ENCODE measurements around the gene ATF7IP.
A peak's percentile ranks its signal among the peaks of the same experiment; 100 is the strongest.
"Not testable (repeated sequence)": the region's sequence is repeated elsewhere in the genome, so short reads cannot be mapped to it uniquely, and the experiment has no call there.

Gene ATF7IP

GRCh38 chr12:14365294-14366208 is at the start of gene ATF7IP:
TSS of gene ATF7IP (plus strand) at chr12:14365682. CDS start at chr12:14423916, 58,234 bp downstream.
- peak; percentile 88 to 90 for DNase-seq

DNA sequence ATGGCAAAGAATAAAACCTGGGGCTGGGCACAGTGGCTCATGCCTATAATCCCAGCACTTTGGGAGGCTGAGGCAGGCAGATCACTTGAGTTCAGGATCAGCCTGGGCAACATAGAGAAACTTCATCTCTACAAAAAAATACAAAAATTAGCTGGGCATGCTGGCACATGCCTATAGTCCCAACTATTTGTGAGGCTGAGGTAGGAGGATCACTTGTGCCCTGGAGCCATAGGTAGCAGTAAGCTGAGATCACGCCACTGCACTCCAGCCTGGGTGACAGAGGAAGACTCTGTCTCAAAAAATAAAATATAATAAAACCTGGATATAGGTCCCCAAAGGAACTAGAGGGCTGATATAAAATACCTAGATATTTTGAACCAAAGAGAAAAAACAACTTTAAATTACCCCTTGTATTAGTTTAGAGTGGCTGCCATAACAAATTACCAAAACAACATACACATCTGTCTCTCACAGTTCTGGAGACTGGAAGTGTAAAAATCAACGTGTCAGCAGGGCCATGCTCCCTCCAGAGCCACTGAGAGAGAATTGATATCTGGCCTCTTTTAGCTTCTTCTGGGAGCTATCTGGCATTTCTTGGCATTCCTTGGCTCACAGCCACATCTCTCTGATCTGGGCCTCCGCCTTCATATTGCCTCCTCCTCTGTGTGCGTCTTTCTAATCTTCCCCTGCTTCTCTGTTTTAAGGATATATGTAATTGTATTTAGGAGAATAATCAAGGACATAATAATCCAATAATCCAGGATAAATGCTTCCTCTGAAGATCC is 47.9 kb upstream of the ATF7IP start:
- DNase-seq: no peak

GRCh38 chr12:14319704-14320427 is 45.6 kb upstream of the ATF7IP start:
- DNase-seq: not testable (repeated sequence)

- DNase-seq: no peak
Observed at GRCh38 chr12:14322403-14322802, 43.1 kb upstream of the ATF7IP start.

DNA sequence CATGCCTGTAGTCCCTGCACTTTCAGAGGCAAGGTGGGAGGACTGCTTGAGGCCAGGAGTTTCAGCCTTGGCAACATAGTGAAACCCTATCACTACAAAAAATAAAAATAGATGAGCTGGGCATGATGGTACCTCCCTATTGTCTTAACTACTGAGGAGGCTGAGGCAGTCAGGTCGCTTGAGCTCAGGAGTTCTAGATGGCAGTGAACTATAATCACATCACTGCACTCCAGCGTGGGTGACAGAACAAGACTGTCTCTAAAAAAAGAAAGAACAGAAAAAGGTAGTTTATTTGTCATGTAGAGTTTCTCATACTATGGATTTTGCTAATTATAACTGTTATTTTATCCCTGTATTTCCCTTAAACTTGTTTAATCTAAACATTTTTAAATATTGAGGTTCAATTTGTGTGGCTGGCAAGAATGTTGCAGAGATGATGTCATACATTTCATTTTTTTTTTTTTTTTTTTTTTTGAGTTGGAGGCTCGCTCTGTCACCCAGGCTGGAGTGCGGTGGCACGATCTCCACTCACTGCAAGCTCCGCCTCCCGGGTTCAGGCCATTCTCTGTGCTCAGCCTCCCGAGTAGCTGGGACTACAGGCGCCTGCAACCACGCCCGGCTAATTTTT is 39.7 kb upstream of the ATF7IP start:
- DNase-seq: no peak

DNA sequence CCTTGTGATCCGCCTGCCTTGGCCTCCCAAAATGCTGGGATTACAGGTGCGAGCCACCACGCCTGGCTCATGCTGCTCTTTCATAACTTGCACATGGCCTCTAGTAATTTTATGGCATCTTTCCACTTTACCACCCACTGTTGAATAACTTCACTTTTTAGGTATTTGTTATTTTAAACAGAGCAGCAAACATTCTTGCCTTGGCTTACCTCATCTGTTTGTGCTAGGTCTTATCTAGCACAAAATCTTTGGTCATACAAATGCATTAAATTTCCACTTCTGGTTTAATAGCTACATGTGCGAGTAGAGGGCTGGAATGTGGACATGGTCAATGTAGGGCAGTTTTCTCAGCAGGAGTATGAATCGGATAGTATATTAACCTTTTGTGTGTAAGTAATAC is 38.8 kb upstream of the ATF7IP start:
- DNase-seq: no peak

DNA sequence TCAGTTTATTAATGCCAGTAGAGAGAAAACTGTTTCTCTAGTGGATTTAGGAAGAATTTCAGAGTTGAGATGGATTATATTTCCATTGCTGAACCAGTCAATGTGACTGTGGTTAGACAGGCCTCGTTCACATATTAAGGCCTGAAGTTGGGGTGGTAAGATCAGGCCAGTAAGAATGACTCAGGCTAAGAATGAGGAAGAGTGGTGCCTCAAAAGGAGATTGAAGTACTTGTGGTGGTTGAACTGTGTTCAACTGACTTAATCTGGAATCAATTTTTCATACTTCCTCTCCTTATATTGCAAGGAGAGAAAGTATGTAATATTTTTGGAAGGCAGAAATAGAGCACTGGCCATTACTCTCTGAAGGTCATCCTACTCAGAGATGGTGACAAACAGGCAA is 37.8 kb upstream of the ATF7IP start:
- DNase-seq: no peak

DNA sequence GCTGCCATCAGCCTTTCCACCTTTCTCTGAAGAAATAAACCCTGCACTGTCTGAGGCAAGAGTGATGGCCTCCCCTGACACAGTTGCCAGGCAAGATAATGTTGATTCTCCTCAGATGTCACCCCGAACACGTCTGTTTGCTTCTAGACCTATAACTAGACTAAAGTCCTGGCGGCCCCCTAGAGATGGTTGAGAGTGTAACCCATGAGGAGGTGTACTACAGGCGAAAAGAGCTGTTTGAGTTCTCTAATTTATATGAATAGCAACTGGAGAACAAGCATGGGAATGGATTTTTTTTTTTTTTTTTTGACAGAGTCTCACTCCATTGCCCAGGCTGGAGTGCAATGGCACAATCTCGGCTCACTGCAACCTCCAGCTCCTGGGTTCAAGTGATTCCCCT is 33.0 kb upstream of the ATF7IP start:
- DNase-seq: no peak

DNA sequence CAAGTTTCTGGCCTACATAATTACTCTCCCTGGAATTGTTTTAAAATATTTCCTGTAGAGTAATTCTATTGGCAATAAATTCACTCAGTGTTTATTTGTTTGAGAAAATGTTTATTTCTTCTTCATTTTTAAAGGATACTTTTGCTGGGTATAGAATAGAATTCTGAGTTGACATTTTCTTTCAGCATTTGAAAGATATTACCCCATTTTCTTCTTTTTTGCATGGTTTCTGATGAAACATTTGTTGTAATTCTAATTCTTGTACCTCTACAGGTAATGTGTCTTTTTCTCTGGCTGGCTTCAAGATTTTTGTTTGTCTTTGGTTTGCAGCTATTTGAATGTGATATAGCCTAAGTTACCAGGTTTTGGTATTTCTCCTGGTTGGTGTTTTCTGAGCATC is 25.1 kb upstream of the ATF7IP start:
- no peak for DNase-seq

GRCh38 chr12:14351524-14351923 is 14.0 kb upstream of the ATF7IP start:
- not testable (repeated sequence) for DNase-seq

- not testable (repeated sequence) for DNase-seq
Observed at GRCh38 chr12:14352066-14352465, 13.4 kb upstream of the ATF7IP start.

DNA sequence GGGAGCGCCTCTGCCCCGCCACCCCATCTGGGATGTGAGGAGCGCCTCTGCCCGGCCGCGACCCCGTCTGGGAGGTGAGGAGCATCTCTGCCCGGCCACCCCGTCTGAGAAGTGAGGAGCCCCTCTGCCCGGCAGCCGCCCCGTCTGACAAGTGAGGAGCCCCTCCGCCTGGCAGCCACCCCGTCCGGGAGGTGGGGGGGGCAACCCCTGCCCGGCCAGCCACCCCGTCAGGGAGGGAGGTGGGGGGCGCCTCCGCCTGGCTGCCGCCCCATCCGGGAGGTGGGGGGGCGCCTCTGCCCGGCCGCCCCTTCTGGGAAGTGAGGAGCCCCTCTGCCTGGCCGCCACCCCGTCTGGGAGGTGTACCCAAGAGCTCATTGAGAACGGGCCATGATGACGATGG is 10.8 kb upstream of the ATF7IP start:
- not testable (repeated sequence) for DNase-seq

DNA sequence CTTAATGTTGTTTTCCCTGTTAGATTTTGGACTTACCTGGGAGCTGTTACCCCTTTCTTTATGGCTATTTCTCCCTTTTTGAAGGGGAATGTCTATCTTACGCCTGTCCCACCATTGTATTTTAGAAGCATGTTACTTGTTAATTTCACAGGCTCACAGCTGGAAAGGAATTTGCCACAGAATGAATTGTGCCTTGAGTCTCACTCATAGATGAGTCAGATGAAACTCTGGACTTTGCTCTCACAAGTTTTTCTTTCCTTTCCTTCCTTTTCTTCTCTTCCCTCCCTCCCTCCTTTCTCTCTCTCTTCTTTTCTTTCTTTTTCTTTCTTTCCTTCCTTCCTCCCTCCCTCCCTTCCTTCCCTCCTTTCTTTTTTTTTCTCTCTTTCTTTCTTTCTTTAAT is 9.3 kb upstream of the ATF7IP start:
- DNase-seq: no peak

GRCh38 chr12:14357486-14357885 is 8.0 kb upstream of the ATF7IP start:
- no peak for DNase-seq

DNA sequence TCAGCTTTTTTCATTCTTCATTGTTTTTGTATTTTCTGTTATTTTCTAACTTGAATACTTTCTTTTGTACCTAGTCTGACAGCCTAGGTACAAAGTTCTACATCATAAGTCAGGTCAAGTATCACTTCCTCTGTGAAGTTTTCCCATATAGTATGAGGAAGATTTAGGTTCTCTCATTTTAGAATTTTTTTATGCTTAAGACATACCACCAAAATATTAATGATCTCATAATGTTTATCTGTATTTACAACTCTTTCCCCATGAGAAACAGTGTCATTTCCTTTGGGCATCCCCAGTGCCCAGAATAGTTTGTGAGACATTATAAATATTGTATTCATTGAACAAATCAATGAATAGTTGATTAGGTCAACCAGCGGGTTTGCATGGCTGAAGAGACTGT is 3.1 kb upstream of the ATF7IP start:
- no peak for DNase-seq

DNA sequence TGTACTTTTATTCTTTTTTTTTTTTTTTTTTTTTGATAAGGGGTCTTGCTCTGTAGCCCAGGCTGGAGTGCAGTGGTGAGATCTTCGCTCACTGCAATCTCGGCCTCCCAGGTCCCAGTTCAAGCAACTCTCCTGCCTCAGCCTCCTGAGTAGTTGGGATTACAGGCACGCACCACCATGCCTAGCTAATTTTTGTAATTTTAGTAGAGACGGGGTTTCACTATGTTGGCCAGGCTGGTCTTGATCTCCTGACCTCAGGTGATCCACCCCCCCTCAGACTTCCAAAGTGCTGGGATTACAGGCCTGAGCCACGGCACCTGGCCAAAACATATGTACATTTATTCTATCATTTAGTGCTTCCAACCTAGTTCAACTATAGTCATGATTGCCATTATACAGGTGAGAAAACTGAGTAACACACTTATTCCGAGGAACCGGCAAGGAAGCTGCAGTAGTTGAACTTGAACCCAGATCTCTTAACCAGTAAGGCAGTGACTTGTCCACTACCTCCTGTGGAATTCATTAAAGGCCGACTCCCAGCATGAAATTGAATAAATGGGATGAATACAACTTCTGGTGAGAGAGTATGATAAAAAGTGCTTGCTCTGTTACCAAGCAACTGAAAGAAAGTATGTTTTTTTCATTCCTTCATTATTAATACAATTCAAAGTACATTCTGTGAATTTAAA is 755 bp upstream of the ATF7IP start:
- no peak for DNase-seq

- DNase-seq: no peak
Observed at GRCh38 chr12:14366209-14367039, 942 bp downstream of the ATF7IP start.

DNA sequence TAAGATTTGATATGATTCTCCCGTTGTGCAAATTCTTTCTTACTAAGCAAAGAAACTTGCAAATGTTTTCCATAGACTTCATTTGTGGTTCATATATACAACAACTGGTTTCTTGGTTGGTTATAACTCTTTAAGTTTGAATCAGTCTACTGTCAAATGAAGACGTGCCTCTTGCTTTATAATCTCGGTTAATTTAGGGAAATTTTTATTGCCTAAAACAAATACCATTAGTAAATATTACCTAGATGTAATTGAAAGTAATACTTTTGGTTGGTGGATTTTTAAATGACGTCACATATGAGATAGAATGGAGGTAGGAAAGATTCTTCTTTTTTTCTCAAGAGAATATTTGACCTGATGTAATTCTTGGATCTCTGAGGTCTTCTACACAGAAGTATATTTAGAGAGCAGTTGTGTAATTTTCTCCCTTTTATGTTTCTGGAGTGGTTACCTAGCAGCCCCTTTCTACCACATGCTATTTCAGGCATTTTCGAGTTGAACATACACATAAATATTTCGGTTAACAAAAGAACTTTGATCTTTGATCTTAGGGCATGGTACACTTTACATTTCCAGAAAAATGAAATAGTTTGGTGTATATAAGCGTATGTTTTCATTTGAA is 1.7 kb downstream of the ATF7IP start:
- no peak for DNase-seq

GRCh38 chr12:14369311-14369710 is 3.8 kb downstream of the ATF7IP start:
- DNase-seq: no peak

- no peak for DNase-seq
Observed at GRCh38 chr12:14373217-14373616, 7.7 kb downstream of the ATF7IP start.

DNA sequence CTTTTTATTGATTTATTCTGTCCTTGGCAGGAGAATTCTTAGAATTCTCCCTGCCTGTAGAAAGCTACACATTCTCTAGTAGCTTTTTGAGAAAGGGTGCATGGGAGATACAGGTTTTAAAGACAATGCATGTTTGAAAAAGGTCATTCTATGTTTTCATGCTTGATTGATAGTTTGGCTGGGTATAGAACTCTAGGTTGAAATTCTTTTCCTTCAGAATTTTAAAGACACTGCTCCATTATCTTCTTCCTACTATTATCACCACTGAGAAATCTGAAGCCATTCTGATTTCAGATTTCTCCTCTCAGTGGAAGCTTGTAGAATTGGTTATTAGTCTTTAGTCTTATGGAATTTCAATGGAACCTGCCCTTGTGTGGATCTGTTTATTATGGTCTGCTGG is 14.0 kb downstream of the ATF7IP start:
- no peak for DNase-seq

Data from stimulated activated CD4-positive, alpha-beta T cell treated with anti-CD3 and anti-CD28 coated beads, Interleukin-2, amount 100 ng/mL, for 48 hours (primary cell).